BE2C (cell line): ENCODE data around the gene C1QTNF3. TPM values are rescaled to one million over a fixed set of nuclear protein-coding genes. Genes with fewer than 3 reads are reported as not detected.
"Not testable (repeated sequence)": the region's sequence is repeated elsewhere in the genome, so short reads cannot be mapped to it uniquely, and the experiment has no call there.

Experiments
- DNase-seq: peaks from one replicate; pipeline ENCODE4 v3.0.0-alpha.2; 2020
- H3K27me3 ChIP-seq: fragments of 250-450 bp; sonication (Bioruptor Pico); 2 replicates; pipeline ENCODE4 v1.5.1; 2020; ENCODE audit warnings: mild to moderate bottlenecking
- H3K36me3 ChIP-seq: fragments of 250-450 bp; sonication (Bioruptor Pico); 2 replicates; pipeline ENCODE4 v1.5.1; 2020; ENCODE audit warnings: mild to moderate bottlenecking
- H3K4me1 ChIP-seq: fragments of 250-450 bp; sonication (Bioruptor Pico); 2 replicates; pipeline ENCODE4 v1.5.1; 2020
- H3K4me3 ChIP-seq: 2 replicates; pipeline ENCODE4 v1.5.1; 2011; ENCODE audit warnings: low read depth, low read length
- H3K9me3 ChIP-seq: fragments of 250-450 bp; sonication (Bioruptor Pico); 2 replicates; pipeline ENCODE4 v1.5.1; 2020
- polyA plus RNA-seq: library from polyadenylated mRNA; unstranded; fragments of >200 nt; gene quantifications from one replicate; pipeline ENCODE4 v1.2.1, GENCODE V29; 2012; ENCODE audit warnings: low read depth, missing spikeins; ENCODE audit not compliant: insufficient read length, insufficient read depth
- TF ChIP-seq, protein P1 (sequence below): IDR thresholded peaks from 2 replicates; pipeline ENCODE4 v1.5.1; 2012; ENCODE audit warnings: mild to moderate bottlenecking, low read depth, low read length

Gene C1QTNF3, protein sequence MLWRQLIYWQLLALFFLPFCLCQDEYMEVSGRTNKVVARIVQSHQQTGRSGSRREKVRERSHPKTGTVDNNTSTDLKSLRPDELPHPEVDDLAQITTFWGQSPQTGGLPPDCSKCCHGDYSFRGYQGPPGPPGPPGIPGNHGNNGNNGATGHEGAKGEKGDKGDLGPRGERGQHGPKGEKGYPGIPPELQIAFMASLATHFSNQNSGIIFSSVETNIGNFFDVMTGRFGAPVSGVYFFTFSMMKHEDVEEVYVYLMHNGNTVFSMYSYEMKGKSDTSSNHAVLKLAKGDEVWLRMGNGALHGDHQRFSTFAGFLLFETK
- polyA plus RNA-seq = 2.2 TPM

DNA sequence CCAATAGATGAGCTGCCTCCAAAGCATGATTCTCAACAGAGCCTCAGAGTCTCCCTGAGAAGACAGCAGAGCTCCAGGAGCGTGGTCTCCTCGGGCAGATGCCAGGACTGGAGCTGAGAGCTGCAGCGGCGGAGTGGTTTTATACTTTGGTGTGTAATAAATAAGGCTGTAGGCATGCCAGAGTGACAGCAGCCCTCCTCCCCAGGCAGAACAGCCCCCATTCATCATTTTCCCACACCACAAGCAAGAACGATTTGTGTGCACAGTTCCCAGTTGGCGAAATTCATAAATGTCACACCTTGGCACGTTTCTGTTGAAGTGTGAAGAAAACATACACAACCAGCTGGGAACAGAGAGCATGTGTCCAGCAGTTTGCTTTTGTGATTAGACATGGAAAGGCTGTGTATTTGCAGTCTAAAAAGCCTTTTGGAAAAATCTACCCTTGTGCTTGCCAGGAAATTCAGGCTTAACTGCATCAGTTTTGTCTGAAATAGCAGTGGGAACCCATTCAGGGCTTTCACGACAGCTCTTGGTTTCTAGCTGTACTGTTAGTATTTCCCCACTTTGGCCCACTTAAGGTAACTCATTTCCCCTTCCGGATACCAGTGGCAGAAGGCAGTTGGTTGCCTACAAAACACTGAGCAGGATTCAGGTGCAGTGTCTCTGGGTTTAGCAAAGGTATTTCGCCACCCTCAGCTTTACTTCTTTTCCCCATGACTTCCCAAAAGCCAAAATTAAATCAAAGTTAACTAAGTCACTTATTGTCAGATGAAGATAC lies at the start of gene C1QTNF3:
Gene C1QTNF3 (minus strand): TSS at position 115 of the 778 bp plus-strand sequence. CDS start 88 bp downstream, at position 27.
- no peak for DNase-seq
- Histone ChIP-seq H3K4me1 (no peaks in the 10 kb centered on the region), H3K9me3 (no peaks in the 10 kb centered on the region), H3K27me3 (no peaks in the 10 kb centered on the region), H3K4me3 (no peak within 1 kb of the TSS), H3K36me3 (no peaks in the 10 kb centered on the region)
- TF ChIP-seq, protein P1, sequence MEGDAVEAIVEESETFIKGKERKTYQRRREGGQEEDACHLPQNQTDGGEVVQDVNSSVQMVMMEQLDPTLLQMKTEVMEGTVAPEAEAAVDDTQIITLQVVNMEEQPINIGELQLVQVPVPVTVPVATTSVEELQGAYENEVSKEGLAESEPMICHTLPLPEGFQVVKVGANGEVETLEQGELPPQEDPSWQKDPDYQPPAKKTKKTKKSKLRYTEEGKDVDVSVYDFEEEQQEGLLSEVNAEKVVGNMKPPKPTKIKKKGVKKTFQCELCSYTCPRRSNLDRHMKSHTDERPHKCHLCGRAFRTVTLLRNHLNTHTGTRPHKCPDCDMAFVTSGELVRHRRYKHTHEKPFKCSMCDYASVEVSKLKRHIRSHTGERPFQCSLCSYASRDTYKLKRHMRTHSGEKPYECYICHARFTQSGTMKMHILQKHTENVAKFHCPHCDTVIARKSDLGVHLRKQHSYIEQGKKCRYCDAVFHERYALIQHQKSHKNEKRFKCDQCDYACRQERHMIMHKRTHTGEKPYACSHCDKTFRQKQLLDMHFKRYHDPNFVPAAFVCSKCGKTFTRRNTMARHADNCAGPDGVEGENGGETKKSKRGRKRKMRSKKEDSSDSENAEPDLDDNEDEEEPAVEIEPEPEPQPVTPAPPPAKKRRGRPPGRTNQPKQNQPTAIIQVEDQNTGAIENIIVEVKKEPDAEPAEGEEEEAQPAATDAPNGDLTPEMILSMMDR = no peak

DNA sequence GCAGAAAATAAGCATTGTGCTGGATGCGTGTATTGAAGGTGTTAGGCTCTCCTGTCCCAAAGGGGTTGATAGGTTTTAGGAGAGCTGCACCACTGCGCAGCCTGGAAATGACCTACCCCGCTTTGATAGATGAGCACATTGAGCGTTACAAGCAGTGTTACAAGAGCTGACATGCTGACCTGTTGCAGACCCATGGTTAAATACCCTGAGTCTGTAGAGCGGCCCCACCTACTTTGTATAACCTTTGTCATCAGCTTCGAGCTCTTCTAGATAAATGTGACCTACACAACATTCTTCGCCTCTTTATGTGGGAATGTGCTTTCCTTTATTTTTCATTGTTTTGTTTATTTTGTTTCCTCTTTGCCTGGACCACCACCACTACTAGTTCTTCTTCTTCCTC lies 48.0 kb upstream of the C1QTNF3 start:
- not testable (repeated sequence) for H3K4me3 ChIP-seq, H3K4me1 ChIP-seq, H3K36me3 ChIP-seq, DNase-seq, H3K9me3 ChIP-seq, H3K27me3 ChIP-seq

DNA sequence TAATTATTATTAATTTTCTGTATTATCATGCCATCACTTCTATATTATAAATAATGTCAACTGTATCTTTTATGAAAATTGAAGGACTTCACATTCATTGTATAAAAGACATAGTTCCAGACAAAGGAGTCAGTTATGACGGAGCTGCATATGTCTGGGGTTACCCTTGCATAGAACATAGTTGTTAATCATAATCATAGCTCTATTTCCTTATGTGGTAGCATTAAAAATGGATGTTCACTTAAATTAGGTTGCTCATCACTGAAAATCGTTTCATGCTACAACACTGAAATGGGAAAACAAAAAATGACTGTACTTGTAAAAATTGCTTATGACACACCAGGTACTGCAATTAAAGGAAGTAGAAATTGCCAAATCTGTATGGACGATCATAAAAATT lies 46.8 kb upstream of the C1QTNF3 start:
- H3K9me3 ChIP-seq, H3K36me3 ChIP-seq, H3K4me1 ChIP-seq, H3K27me3 ChIP-seq, DNase-seq, H3K4me3 ChIP-seq: not testable (repeated sequence)

DNA sequence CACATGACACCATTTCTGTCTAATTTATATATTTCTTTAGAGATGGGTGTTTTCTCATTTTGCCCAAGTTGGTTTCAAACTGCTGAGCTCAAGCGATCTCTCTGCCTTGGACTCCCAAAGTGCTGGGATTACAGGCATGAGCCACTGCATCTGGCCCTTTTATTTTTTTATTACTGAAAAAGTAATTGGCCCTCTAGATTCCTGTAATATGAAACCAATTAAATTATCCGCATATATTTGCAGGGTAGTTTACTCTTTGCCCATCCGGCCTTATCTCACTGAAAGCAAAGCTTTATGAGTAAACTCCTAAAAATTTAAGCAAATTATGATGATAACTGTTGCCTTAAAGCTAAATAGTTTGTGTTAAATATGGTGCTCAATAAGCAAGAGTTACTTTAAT lies 44.7 kb upstream of the C1QTNF3 start:
- not testable (repeated sequence) for DNase-seq

DNA sequence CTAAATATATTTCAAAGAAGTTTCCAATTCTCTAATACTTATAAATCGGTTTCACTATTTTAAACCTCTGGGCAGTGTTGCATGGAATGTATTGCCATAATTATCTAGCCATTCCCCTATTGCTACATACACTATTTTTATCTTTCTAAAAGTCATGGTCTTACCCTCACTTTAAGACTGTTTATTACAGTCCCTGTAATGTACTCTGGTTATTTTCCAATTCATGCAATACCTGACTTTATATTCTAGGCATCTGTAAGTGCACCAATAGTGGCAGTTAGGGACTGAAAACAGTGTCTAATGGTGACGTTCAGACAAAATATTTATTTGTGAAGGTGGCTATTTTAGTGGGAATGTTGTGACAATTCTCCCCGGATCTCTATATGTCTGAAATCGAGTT lies 40.9 kb upstream of the C1QTNF3 start:
- not testable (repeated sequence) for H3K4me3 ChIP-seq, H3K36me3 ChIP-seq, H3K9me3 ChIP-seq

More for the DNA sequence above, 44.7 kb upstream of the C1QTNF3 start:
- not testable (repeated sequence) for H3K36me3 ChIP-seq, H3K27me3 ChIP-seq, H3K4me1 ChIP-seq, H3K4me3 ChIP-seq, H3K9me3 ChIP-seq

DNA sequence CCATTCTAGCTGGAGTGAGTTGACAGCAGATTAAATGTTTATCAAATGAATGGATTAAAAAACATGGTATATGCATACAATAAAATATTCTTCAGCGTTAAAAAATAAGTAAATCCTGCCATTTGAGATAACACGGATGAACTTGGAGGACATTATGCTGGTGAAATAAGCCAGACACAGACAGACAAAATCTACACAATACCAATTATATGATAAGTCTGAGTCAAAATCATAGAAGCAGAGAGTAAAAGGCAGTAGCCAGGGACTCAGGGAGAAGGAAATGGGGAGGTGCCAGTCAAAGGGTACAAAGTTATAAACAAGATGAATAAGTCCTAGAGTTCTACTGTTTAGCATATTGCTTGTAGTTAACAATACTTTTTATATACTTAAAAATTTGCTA lies 36.5 kb upstream of the C1QTNF3 start:
- not testable (repeated sequence) for H3K4me3 ChIP-seq, H3K9me3 ChIP-seq, H3K27me3 ChIP-seq, H3K4me1 ChIP-seq, H3K36me3 ChIP-seq, DNase-seq

More for the DNA sequence above, 40.9 kb upstream of the C1QTNF3 start:
- DNase-seq, H3K4me1 ChIP-seq, H3K27me3 ChIP-seq: not testable (repeated sequence)

DNA sequence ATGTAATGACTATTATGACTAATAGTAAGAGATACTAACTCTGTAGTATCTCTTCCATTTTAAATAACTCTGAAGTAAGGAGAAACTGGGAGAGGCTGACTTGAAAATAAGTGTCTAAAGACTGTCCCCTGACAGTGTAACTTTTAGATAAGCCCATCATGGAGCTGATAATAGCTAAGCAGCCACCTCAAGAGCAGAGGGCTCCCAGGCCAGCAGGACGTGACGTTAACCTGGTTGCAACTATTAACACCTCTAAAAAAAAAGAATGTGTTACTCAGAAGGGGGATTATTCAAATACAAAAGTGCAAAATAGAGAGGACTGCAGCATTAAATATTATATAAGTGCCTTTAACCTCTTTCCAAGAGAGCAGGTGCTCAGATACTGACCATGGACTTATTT lies 34.6 kb upstream of the C1QTNF3 start:
- not testable (repeated sequence) for DNase-seq, H3K4me3 ChIP-seq, H3K4me1 ChIP-seq, H3K36me3 ChIP-seq, H3K9me3 ChIP-seq, H3K27me3 ChIP-seq

DNA sequence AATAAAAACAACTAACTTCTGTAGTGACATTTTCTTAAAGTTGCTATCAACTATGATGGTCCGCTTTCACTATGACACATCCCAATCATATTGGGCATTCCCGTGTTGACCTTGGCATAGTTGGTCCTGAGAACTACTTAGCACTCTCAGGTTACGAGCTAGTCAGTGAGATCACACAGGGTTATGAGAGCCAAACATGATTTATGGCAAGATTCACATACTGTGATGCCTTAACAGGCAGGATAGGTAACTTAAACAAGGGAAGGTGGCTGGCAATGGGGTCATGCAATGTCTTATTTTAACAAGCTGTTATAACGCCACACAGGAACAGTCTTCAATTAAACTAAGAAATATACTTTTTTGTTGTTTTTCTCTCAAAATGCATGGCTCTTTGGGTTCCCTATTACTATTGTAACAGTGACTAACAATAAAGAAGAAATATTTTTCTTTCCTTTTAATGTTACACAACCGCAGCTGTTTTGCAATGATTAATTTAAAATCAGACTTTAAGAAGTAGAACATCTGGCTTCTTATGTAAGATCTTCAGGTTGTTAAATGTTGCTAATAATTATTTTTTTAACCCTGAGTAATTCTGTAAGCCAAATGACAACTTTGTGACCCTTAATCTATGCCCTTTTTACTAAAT lies 33.8 kb upstream of the C1QTNF3 start:
- DNase-seq, H3K27me3 ChIP-seq: not testable (repeated sequence)

DNA sequence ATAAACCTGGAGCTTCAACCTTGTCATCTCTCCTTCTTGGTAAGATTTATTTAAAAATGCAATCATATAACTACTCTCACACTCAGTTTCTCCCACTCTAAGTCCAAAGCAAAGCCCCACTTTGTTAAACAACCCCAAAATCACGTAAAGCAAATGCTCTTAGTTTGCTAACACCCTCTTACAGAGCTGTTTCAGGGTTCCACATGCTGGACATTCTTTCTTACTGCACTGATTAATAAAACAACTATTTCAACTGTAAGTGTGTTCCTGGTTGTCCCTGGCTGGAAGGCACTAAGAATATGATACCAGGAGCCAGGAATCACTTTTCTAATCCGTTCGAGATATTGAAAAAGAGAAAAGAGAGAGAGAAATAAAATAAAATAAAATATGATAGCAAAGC lies 31.5 kb upstream of the C1QTNF3 start:
- H3K36me3 ChIP-seq, H3K27me3 ChIP-seq, H3K9me3 ChIP-seq, DNase-seq, H3K4me3 ChIP-seq, H3K4me1 ChIP-seq: not testable (repeated sequence)

More for the DNA sequence above, 33.8 kb upstream of the C1QTNF3 start:
- not testable (repeated sequence) for H3K4me1 ChIP-seq, H3K36me3 ChIP-seq, H3K4me3 ChIP-seq, H3K9me3 ChIP-seq

DNA sequence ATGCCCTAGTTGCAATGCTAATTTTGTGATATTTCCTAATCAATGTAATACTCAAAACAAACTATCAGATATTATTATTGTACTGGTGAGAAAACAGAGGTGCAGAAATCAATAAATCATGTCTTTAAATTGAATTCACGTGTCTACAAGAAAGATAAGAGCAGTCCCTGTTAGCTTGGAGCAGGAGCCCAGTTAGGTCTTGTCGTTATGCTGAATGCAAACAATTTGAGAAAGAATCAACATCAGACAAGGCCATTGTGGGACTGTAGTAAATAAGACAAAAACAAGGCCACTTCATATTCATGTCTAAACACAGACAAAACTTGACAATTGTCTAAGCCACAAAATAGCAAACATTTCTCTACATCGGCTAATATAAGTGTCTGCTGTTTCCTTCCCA lies 31.1 kb upstream of the C1QTNF3 start:
- not testable (repeated sequence) for H3K27me3 ChIP-seq, DNase-seq, H3K4me1 ChIP-seq, H3K9me3 ChIP-seq, H3K4me3 ChIP-seq, H3K36me3 ChIP-seq

DNA sequence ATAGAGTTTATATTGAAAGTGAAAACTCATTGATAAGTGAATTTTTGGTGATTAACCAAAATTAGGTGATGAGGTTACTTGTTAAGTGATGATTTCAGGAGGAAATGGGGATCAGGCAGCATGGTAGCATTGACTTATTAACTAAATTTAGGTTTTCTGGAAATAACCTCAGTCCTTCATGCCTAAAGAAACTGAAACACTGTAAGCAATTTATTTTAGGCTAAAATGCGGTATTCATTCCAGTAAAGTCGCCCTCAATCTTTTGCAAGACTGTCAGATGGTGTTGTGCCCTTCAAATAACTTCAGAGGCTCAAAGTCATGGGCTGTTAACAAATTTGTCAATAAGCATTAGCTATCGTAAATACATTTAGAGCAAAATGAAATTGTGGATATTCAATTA lies 27.6 kb upstream of the C1QTNF3 start:
- H3K4me1 ChIP-seq, H3K27me3 ChIP-seq, H3K4me3 ChIP-seq, DNase-seq, H3K9me3 ChIP-seq, H3K36me3 ChIP-seq: not testable (repeated sequence)
